Ovary (tissue), 9 donors: Measurements from ENCODE around the gene CACNA1C. TPM values are rescaled to one million over a fixed set of nuclear protein-coding genes. Genes with fewer than 3 reads are reported as not detected.

Source experiments
- DNase-seq, 5 donors: peaks; one replicate each; pipeline ENCODE4 v3.0.0-alpha.2; 2019 to 2020
- H3K27ac ChIP-seq, 2 donors: fragments of 200-600 bp; one replicate each; pipeline versions ENCODE4 v1.5.1 to v1.8.0; 2019 to 2022
- H3K27me3 ChIP-seq: fragments of 200-600 bp; one replicate; pipeline ENCODE4 v1.8.0; 2022
- H3K36me3 ChIP-seq: fragments of 200-600 bp; sonication (generic); one replicate; pipeline ENCODE4 v1.5.1; 2019
- H3K4me1 ChIP-seq: one replicate; pipeline ENCODE4 v1.8.1; 2013; ENCODE audit warnings: mild to moderate bottlenecking, moderate library complexity; ENCODE audit not compliant: insufficient read depth
- H3K4me3 ChIP-seq: fragments of 200-600 bp; sonication (generic); one replicate; pipeline ENCODE4 v1.5.1; 2017
- H3K9me3 ChIP-seq, 2 donors: fragments of 200-600 bp in 1 of 2; sonication (generic) in 1 of 2; one replicate each; pipeline versions ENCODE4 v1.5.1 to v1.8.1; 2013 to 2019; ENCODE audit warnings: mild to moderate bottlenecking in 1 of 2, moderate library complexity in 1 of 2
- CTCF ChIP-seq, 3 donors: fragments of 450-650 bp in 2 of 3; fragments of 200-600 bp in 1 of 3; IDR thresholded peaks; one replicate each; pipeline versions ENCODE4 v1.5.1 to v1.8.0; 2016 to 2022; ENCODE audit warnings: antibody characterized with exemption in 3 of 3, mild to moderate bottlenecking in 1 of 3
- EP300 ChIP-seq: sonication (generic); formaldehyde crosslinking; IDR thresholded peaks from one replicate; pipeline ENCODE4 v1.6.1; 2017; ENCODE audit warnings: antibody characterized with exemption
- POLR2A ChIP-seq: fragments of 450-650 bp; IDR thresholded peaks from one replicate; pipeline ENCODE4 v1.6.1; 2017; ENCODE audit warnings: antibody characterized with exemption, mild to moderate bottlenecking, moderate library complexity
- WGBS, 3 donors: extraction: QIAGEN DNeasy Blood & Tissue Kit in 1 of 3; methylation state at CpG; one replicate each; pipeline versions ENCODE4 v1.1.5 to v1.1.7; 2013 to 2017; 5-methylcytosine and 5-hydroxymethylcytosine counted together
- intact Hi-C, 4 donors: fragments of 100-400 bp; cut with DNase I; formaldehyde crosslinking; loops; one replicate each; pipeline versions ENCODE4 v1.11.0 to v1.15.1; 2022 to 2023
- polyA plus RNA-seq, 2 donors: library from polyadenylated mRNA; stranded (reverse); fragments of 200-250 nt in 1 of 2; fragments of 350-450 nt in 1 of 2; fragmentation: Illumina TruSeq in 1 of 2; extraction: RNeasy Lipid Tissue Mini Kit (QIAGEN cat#74804) in 1 of 2; gene quantifications; one replicate each; pipeline ENCODE4 v1.2.3, GENCODE V29; 2013 to 2014
- total RNA-seq, 7 donors: library from RNA; depleted of rRNA in 2 of 7; stranded (reverse); fragments of >200 nt in 2 of 7; fragmentation: NEBNext Ultra II Directional in 3 of 7; extraction: Animal tissue kit (Norgen Biotek cat#: 25700) in 3 of 7; gene quantifications; one replicate each; pipeline versions ENCODE4 v1.1.0 to v1.2.4, GENCODE V29; 2016 to 2023
- donor health status: DM: no; HTN: no; CAD: no; lungs with moderate emphysema.
- donor health status: DM: no; HTN: no; CAD: no.
- donor health status: Bipolar disorder and iron deficiency.
- donor health status: DM: yes; HTN: yes; CAD: no.
- donor health status: DM: no; HTN: no; CAD: no.
- donor health status: DM: yes; HTN: yes; CAD: no.

Gene CACNA1C
- total and polyA plus RNA-seq, 9 donors: 2.2 to 8.3 (median 3.7) TPM

GRCh38 chr12:2413999-2414792, 361.4 kb downstream of the CACNA1C start:
- Histone ChIP-seq H3K36me3 (no peaks in the 10 kb centered on the region), H3K27ac (no peak overlapping the region), H3K9me3 (no peaks in the 10 kb centered on the region), H3K27me3 (no peaks in the 10 kb centered on the region), H3K4me3 (no peak overlapping the region), H3K4me1 (peaks cover 7% of the 10 kb centered on the region)
- DNase-seq: no peak
- no peak for TF ChIP-seq EP300
- TF ChIP-seq CTCF (IDR thresholded peaks at IDR 0.05): no peak
- TF ChIP-seq POLR2A: no peak
- WGBS, 3 donors: 79 to 88% (median 80%) methylated on average over 13 of the region's 13 CpGs
- intact Hi-C loops: no loop called here

GRCh38 chr12:2414810-2415567, 362.2 kb downstream of the CACNA1C start:
- H3K4me1 ChIP-seq: peaks cover 7% of the 10 kb centered on the region
- intact Hi-C loops: no loop called here
- 47 to 62% (median 50%) methylated on average over 19 of the region's 19 CpGs for WGBS, 3 donors
- no peaks in the 10 kb centered on the region for H3K36me3 ChIP-seq
- no peak overlapping the region for H3K4me3 ChIP-seq
- TF ChIP-seq EP300 (no peak), CTCF (IDR thresholded peaks at IDR 0.05) (no peak), POLR2A (no peak)
- H3K27me3 ChIP-seq: no peaks in the 10 kb centered on the region
- H3K9me3 ChIP-seq: no peaks in the 10 kb centered on the region
- peak in 1 of 5 donors; percentile 41 for DNase-seq
- H3K27ac ChIP-seq: no peak overlapping the region

- peaks cover 7% of the 10 kb centered on the region for H3K4me1 ChIP-seq
- WGBS, 3 donors: 63 to 71% (median 69%) methylated on average over 10 of the region's 10 CpGs
- H3K27me3 ChIP-seq: no peaks in the 10 kb centered on the region
- TF ChIP-seq EP300 (no peak), POLR2A (no peak), CTCF (IDR thresholded peaks at IDR 0.05) (no peak)
- DNase-seq: no peak
- H3K27ac ChIP-seq: no peak overlapping the region
- H3K36me3 ChIP-seq: no peaks in the 10 kb centered on the region
- intact Hi-C loops: no loop called here
- H3K4me3 ChIP-seq: no peak overlapping the region
- no peaks in the 10 kb centered on the region for H3K9me3 ChIP-seq
Observed at GRCh38 chr12:2415568-2415944, 362.8 kb downstream of the CACNA1C start.

- no peaks in the 10 kb centered on the region for H3K9me3 ChIP-seq
- H3K27ac ChIP-seq: no peak overlapping the region
- H3K4me1 ChIP-seq: peaks cover 7% of the 10 kb centered on the region
- no peak for DNase-seq
- H3K4me3 ChIP-seq: no peak overlapping the region
- intact Hi-C loops: no loop called here
- 90 to 95% (median 93%) methylated on average over 8 of the region's 8 CpGs for WGBS, 3 donors
- TF ChIP-seq CTCF (IDR thresholded peaks at IDR 0.05): no peak
- no peak for TF ChIP-seq POLR2A
- TF ChIP-seq EP300: no peak
- H3K27me3 ChIP-seq: no peaks in the 10 kb centered on the region
- no peaks in the 10 kb centered on the region for H3K36me3 ChIP-seq
Observed at GRCh38 chr12:2416158-2416557, 363.4 kb downstream of the CACNA1C start.
